Gastroesophageal sphincter (tissue), 4 donors: ENCODE results near the gene THNSL1. TPM values are rescaled to one million over a fixed set of nuclear protein-coding genes. Genes with fewer than 3 reads are reported as not detected.
"Not testable (repeated sequence)": the region's sequence is repeated elsewhere in the genome, so short reads cannot be mapped to it uniquely, and the experiment has no call there.

Experiments
- ATAC-seq: fragments of 150-250 bp; one replicate; pipeline ENCODE4 v1.9.1; 2016; ENCODE audit warnings: mild to moderate bottlenecking, moderate library complexity
- H3K27ac ChIP-seq, 4 donors: fragments of 200-600 bp; sonication (generic) in 3 of 4; 1 replicate in 3 of 4; 2 replicates in 1 of 4; pipeline ENCODE4 v1.5.1; 2016 to 2019
- H3K27me3 ChIP-seq: fragments of 200-600 bp; sonication (generic); one replicate; pipeline ENCODE4 v1.5.1; 2019
- H3K36me3 ChIP-seq, 2 donors: fragments of 200-600 bp; sonication (generic); one replicate each; pipeline ENCODE4 v1.5.1; 2019; ENCODE audit warnings: control low read depth in 1 of 2
- H3K4me1 ChIP-seq, 3 donors: fragments of 200-600 bp; sonication (generic); 1 replicate in 2 of 3; 2 replicates in 1 of 3; pipeline ENCODE4 v1.5.1; 2016 to 2019; ENCODE audit warnings: control low read depth in 2 of 3
- H3K4me3 ChIP-seq, 2 donors: fragments of 200-600 bp; sonication (generic); one replicate each; pipeline ENCODE4 v1.5.1; 2019; ENCODE audit warnings: mild to moderate bottlenecking in 1 of 2, moderate library complexity in 1 of 2
- H3K9me3 ChIP-seq, 3 donors: fragments of 200-600 bp; sonication (generic); one replicate each; pipeline ENCODE4 v1.5.1; 2017 to 2019; ENCODE audit warnings: control low read depth in 2 of 3
- CTCF ChIP-seq, 4 experiments: fragments of 200-600 bp in 2 of 4; fragments of 450-650 bp in 2 of 4; sonication (generic) in 1 of 4; IDR thresholded peaks; one replicate each; pipeline ENCODE4 v1.5.1; 2017 to 2019; ENCODE audit warnings: antibody characterized with exemption in 4 of 4, mild to moderate bottlenecking in 2 of 4, moderate library complexity in 2 of 4
- EP300 ChIP-seq: sonication (generic); formaldehyde crosslinking; IDR thresholded peaks from one replicate; pipeline ENCODE4 v1.6.1; 2017; ENCODE audit warnings: antibody characterized with exemption, mild to moderate bottlenecking
- POLR2A ChIP-seq, 2 donors: fragments of 450-650 bp; IDR thresholded peaks; one replicate each; pipeline ENCODE4 v1.6.1; 2017; ENCODE audit warnings: antibody characterized with exemption in 2 of 2, mild to moderate bottlenecking in 2 of 2, moderate library complexity in 1 of 2
- POLR2AphosphoS5 ChIP-seq: sonication (generic); formaldehyde crosslinking; IDR thresholded peaks from one replicate; pipeline ENCODE4 v1.6.1; 2017; ENCODE audit warnings: antibody characterized with exemption
- WGBS, 2 donors: methylation state at CpG; one replicate each; pipeline ENCODE4 v1.1.5; 2018; ENCODE audit warnings: low coverage in 1 of 2; 5-methylcytosine and 5-hydroxymethylcytosine counted together
- total RNA-seq, 4 donors: library from RNA; depleted of rRNA; stranded (reverse); fragments of >200 nt; gene quantifications; one replicate each; pipeline ENCODE4 v1.1.0, GENCODE V29; 2016

THNSL1 gene
- 1 to 10 TPM in 2 of 4 donors, under 1 TPM in 2; 0.73 to 2.2 (median 1.3) TPM for total RNA-seq

- Histone ChIP-seq H3K9me3 (no peaks in the 10 kb centered on the region), H3K4me3 (peak within 1 kb of the TSS; percentile 40 to 77), H3K4me1 (peaks cover 0 to 18% (median 0%) of the 10 kb centered on the region in 3 donors), H3K27ac (peak within 1 kb of the TSS; percentile 59 to 95 (median 92)), H3K27me3 (no peaks in the 10 kb centered on the region), H3K36me3 (no peaks in the 10 kb centered on the region)
- no peak for TF ChIP-seq CTCF (IDR thresholded peaks at IDR 0.05)
- TF ChIP-seq POLR2A (IDR thresholded peaks at IDR 0.05): peak; percentile 54 to 65
- TF ChIP-seq EP300: no peak
- TF ChIP-seq POLR2AphosphoS5: peak; percentile 85
- WGBS, 2 donors: 0 to 1% methylated on average over 10 to 23 of the region's 69 CpGs
- peak; percentile 100 for ATAC-seq
These were observed at the start of gene THNSL1 for GRCh38 chr10:25016376-25017153. Gene THNSL1, plus strand, starts transcription at chr10:25016612. Its CDS starts 6,612 bp downstream, at chr10:25023224.

GRCh38 chr10:24966962-24967481 is 49.4 kb upstream of the THNSL1 start:
- Histone ChIP-seq H3K36me3 (no peaks in the 10 kb centered on the region), H3K27me3 (no peaks in the 10 kb centered on the region), H3K4me1 (no peaks in the 10 kb centered on the region), H3K9me3 (no peaks in the 10 kb centered on the region), H3K27ac (no peak overlapping the region), H3K4me3 (no peak overlapping the region)
- TF ChIP-seq POLR2AphosphoS5 (no peak), POLR2A (IDR thresholded peaks at IDR 0.05) (no peak), EP300 (no peak), CTCF (IDR thresholded peaks at IDR 0.05) (no peak)
- 79 to 86% methylated on average over 2 to 3 of the region's 5 CpGs for WGBS, 2 donors
- ATAC-seq: no peak

- TF ChIP-seq POLR2A (IDR thresholded peaks at IDR 0.05) (no peak), POLR2AphosphoS5 (no peak), CTCF (IDR thresholded peaks at IDR 0.05) (no peak), EP300 (no peak)
- WGBS, 2 donors: 92 to 100% methylated on average over 7 of the region's 7 CpGs
- no peak for ATAC-seq
These were observed 48.1 kb upstream of the THNSL1 start for GRCh38 chr10:24968349-24968748.

GRCh38 chr10:24968951-24969350 is 47.5 kb upstream of the THNSL1 start:
- H3K36me3 ChIP-seq, H3K4me3 ChIP-seq, H3K27me3 ChIP-seq, H3K27ac ChIP-seq, H3K9me3 ChIP-seq, H3K4me1 ChIP-seq, ATAC-seq: not testable (repeated sequence)
- 93 to 96% methylated on average over 8 to 9 of the region's 11 CpGs for WGBS, 2 donors

More at GRCh38 chr10:24968349-24968748, 48.1 kb upstream of the THNSL1 start:
- H3K27me3 ChIP-seq: no peaks in the 10 kb centered on the region
- H3K4me1 ChIP-seq: no peaks in the 10 kb centered on the region
- no peak overlapping the region for H3K4me3 ChIP-seq
- H3K9me3 ChIP-seq: no peaks in the 10 kb centered on the region
- H3K27ac ChIP-seq: no peak overlapping the region
- H3K36me3 ChIP-seq: no peaks in the 10 kb centered on the region

GRCh38 chr10:24969841-24970281 is 46.6 kb upstream of the THNSL1 start:
- H3K4me3 ChIP-seq: no peak overlapping the region
- no peak overlapping the region for H3K27ac ChIP-seq
- no peak for TF ChIP-seq EP300
- TF ChIP-seq CTCF (IDR thresholded peaks at IDR 0.05): no peak
- no peaks in the 10 kb centered on the region for H3K9me3 ChIP-seq
- WGBS, 2 donors: 18 to 35% methylated on average over 2 of the region's 2 CpGs
- no peaks in the 10 kb centered on the region for H3K4me1 ChIP-seq
- no peaks in the 10 kb centered on the region for H3K27me3 ChIP-seq
- ATAC-seq: no peak
- H3K36me3 ChIP-seq: no peaks in the 10 kb centered on the region
